B cell (primary cell): Measurements from ENCODE around the gene EIF5A. TPM values are rescaled to one million over a fixed set of nuclear protein-coding genes. Genes with fewer than 3 reads are reported as not detected.

Experiments
- ATAC-seq: fragments of 200-7000 bp; cut with Tn5 transposase; one replicate; pipeline ENCODE4 v1.10.0; 2021; ENCODE audit warnings: low read depth, mild to moderate bottlenecking, moderate number of reproducible peaks, moderate library complexity
- CTCF ChIA-PET: fragments of 350-600 bp; sonication (Branson Sonifier 250); formaldehyde crosslinking; loops from one replicate; lab custom pipeline; 2021; ENCODE audit warnings: antibody characterized with exemption, inconsistent platforms; lab: Charles Lee
- POLR2A ChIA-PET: fragments of 350-600 bp; sonication (Branson Sonifier 250); formaldehyde crosslinking; loops from one replicate; lab custom pipeline; 2021; ENCODE audit warnings: antibody characterized with exemption; lab: Charles Lee
- DNase-seq: peaks from one replicate; pipeline ENCODE4 v3.0.0; 2013
- H2AFZ ChIP-seq: 2 replicates; pipeline ENCODE4 v1.6.1; 2012; ENCODE audit warnings: mild to moderate bottlenecking, low read depth, low read length; ENCODE audit not compliant: insufficient read depth, poor library complexity, severe bottlenecking
- H3K27ac ChIP-seq, 2 donors: 1 replicate in 1 of 2; 2 replicates in 1 of 2; pipeline ENCODE4 v1.5.1; 2012 to 2013; ENCODE audit warnings: low read length in 2 of 2, mild to moderate bottlenecking in 2 of 2, moderate library complexity in 1 of 2
- H3K27me3 ChIP-seq, 4 experiments: fragments of 200-600 bp in 1 of 4; sonication (generic) in 1 of 4; replicated peaks in 1 of 4; 1 replicate in 2 of 4; 2 replicates in 2 of 4; pipeline versions ENCODE4 v1.6.1 to v1.7.0; 2013 to 2016; ENCODE audit warnings: low read length in 3 of 4, mild to moderate bottlenecking in 2 of 4, mixed read lengths in 1 of 4, moderate library complexity in 1 of 4; ENCODE audit not compliant: insufficient read depth in 4 of 4, control insufficient read depth in 3 of 4; ENCODE audit errors: control extremely low read depth in 1 of 4
- H3K36me3 ChIP-seq, 2 experiments: replicated peaks in 1 of 2; 1 replicate in 1 of 2; 2 replicates in 1 of 2; pipeline versions ENCODE4 v1.6.1 to v1.7.1; 2013; ENCODE audit warnings: low read length in 1 of 2; ENCODE audit not compliant: insufficient read depth in 2 of 2, control insufficient read depth in 1 of 2; ENCODE audit errors: control extremely low read depth in 1 of 2, extremely low read depth in 1 of 2
- H3K4me1 ChIP-seq, 2 donors: fragments of 200-600 bp in 1 of 2; sonication (generic) in 1 of 2; 1 replicate in 1 of 2; 2 replicates in 1 of 2; pipeline versions ENCODE4 v1.5.1 to v1.6.1; 2013 to 2017; ENCODE audit warnings: low read length in 2 of 2; ENCODE audit not compliant: control insufficient read depth in 2 of 2, insufficient read depth in 2 of 2
- H3K4me2 ChIP-seq: replicated peaks from 2 replicates; pipeline ENCODE3; 2012; ENCODE audit warnings: mild to moderate bottlenecking, low read depth, low read length; ENCODE audit not compliant: poor library complexity, severe bottlenecking
- H3K4me3 ChIP-seq, 5 experiments: fragments of 200-600 bp in 1 of 5; sonication (generic) in 1 of 5; 1 replicate in 3 of 5; 2 replicates in 2 of 5; pipeline versions ENCODE4 v1.5.1 to v1.7.0; 2011 to 2016; ENCODE audit warnings: low read length in 4 of 5, mild to moderate bottlenecking in 4 of 5, low read depth in 2 of 5, control low read depth in 1 of 5, moderate library complexity in 1 of 5; ENCODE audit not compliant: insufficient read depth in 1 of 5; ENCODE audit errors: control extremely low read depth in 1 of 5, extremely low read depth in 1 of 5
- H3K79me2 ChIP-seq: fragments of 200-600 bp; sonication (generic); one replicate; pipeline ENCODE4 v1.6.0; 2016; ENCODE audit warnings: low read length; ENCODE audit not compliant: control insufficient read depth, insufficient read depth
- H3K9ac ChIP-seq: fragments of 200-600 bp; sonication (generic); 2 replicates; pipeline ENCODE4 v1.6.1; 2017; ENCODE audit warnings: mild to moderate bottlenecking, low read length, moderate library complexity
- H3K9me3 ChIP-seq, 3 donors: one replicate each; pipeline versions ENCODE4 v1.6.1 to v1.7.1; 2013; ENCODE audit warnings: low read length in 2 of 3; ENCODE audit not compliant: control insufficient read depth in 2 of 3, insufficient read depth in 1 of 3; ENCODE audit errors: control extremely low read depth in 1 of 3
- H4K20me1 ChIP-seq: 2 replicates; pipeline ENCODE4 v1.6.0; 2012; ENCODE audit warnings: mild to moderate bottlenecking, low read length; ENCODE audit not compliant: insufficient read depth, control insufficient read depth, poor library complexity, severe bottlenecking
- H3K27ac Mint-ChIP-seq: one replicate; pipeline ENCODE4 v1.8.0; 2021; ENCODE audit warnings: mixed read lengths
- H3K27me3 Mint-ChIP-seq: one replicate; pipeline ENCODE4 v1.8.0; 2021; ENCODE audit warnings: mixed read lengths
- H3K4me1 Mint-ChIP-seq: one replicate; pipeline ENCODE4 v1.8.0; 2021; ENCODE audit warnings: mixed read lengths
- H3K4me3 Mint-ChIP-seq: one replicate; pipeline ENCODE4 v1.8.0; 2021; ENCODE audit warnings: mixed read lengths
- H3K9me3 Mint-ChIP-seq: one replicate; pipeline ENCODE4 v1.8.0; 2022; ENCODE audit warnings: mixed read lengths; ENCODE audit not compliant: insufficient read depth
- CTCF ChIP-seq: fragments of 200-600 bp; IDR thresholded peaks from one replicate; pipeline ENCODE4 v1.8.0; 2022; ENCODE audit warnings: antibody characterized with exemption, mild to moderate bottlenecking
- EZH2 ChIP-seq: IDR thresholded peaks from 2 replicates; pipeline ENCODE4 v1.6.1; 2012; ENCODE audit warnings: borderline replicate concordance, low read depth, mild to moderate bottlenecking, moderate library complexity, low read length; ENCODE audit not compliant: insufficient read depth, poor library complexity, severe bottlenecking
- WGBS: methylation state at CpG from one replicate; pipeline ENCODE4 v1.1.5; 2013; ENCODE audit warnings: missing lambda C conversion rate; ENCODE audit not compliant: insufficient coverage; 5-methylcytosine and 5-hydroxymethylcytosine counted together
- intact Hi-C: fragments of 100-400 bp; cut with micrococcal nuclease; formaldehyde crosslinking; loops from one replicate; pipeline ENCODE4 v1.10.0; 2022
- polyA plus RNA-seq: library from polyadenylated mRNA; depleted of rRNA; stranded (reverse); fragments of >200 nt; gene quantifications from 2 replicates; pipeline ENCODE4 v1.2.3, GENCODE V29; 2012
- total RNA-seq, 2 donors: library from RNA; stranded (reverse); fragments of 120-200 nt in 1 of 2; gene quantifications; 1 replicate in 1 of 2; 2 replicates in 1 of 2; pipeline versions ENCODE4 v1.2.3 to v1.2.4, GENCODE V29; 2013 to 2022

The EIF5A gene
- total and polyA plus RNA-seq, 2 donors (not counting 1 experiment from before 2014, with no cell fraction given) = 233 to 576 TPM

GRCh38 chr17:7315570-7316235 lies 8.3 kb downstream of the EIF5A start:
- peak overlapping the region; percentile 93 for H2AFZ ChIP-seq
- H4K20me1 ChIP-seq = peaks cover 39% of the 10 kb centered on the region
- ChIA-PET POLR2A (interaction anchor here (0.5 to 2.0 kb wide), 8 partner anchors 10 to 279 kb away, joined by 3 to 12 read pairs (median 4); partner anchors contain the start of genes ACAP1, DVL2 and NEURL4), CTCF (interaction anchor here (0.6 to 2.2 kb wide), 5 partner anchors 10 to 29 kb away, joined by 3 to 5 read pairs (median 3); partner anchors contain the start of genes ACAP1 and NEURL4)
- no peaks in the 10 kb centered on the region for H3K27me3 ChIP-seq
- Mint-ChIP-seq H3K4me1 (peaks cover 47% of the 10 kb centered on the region), H3K4me3 (peak overlapping the region; percentile 97), H3K27me3 (no peaks in the 10 kb centered on the region), H3K27ac (peak overlapping the region; percentile 99), H3K9me3 (no peaks in the 10 kb centered on the region)
- H3K9me3 ChIP-seq = no peaks in the 10 kb centered on the region
- H3K79me2 ChIP-seq = peaks cover 45% of the 10 kb centered on the region
- intact Hi-C loops = loop anchor here (1.0 to 2.0 kb wide), 3 partner anchors 8 to 37 kb away; partner anchors contain the start of genes EIF5A, KCTD11 and NEURL4
- ATAC-seq (no peak), DNase-seq (no peak)
- H3K36me3 ChIP-seq = peaks cover 5 to 66% of the 10 kb centered on the region in 2 experiments
- no peak for TF ChIP-seq CTCF
- no peak for TF ChIP-seq EZH2
- H3K4me2 ChIP-seq = peak overlapping the region; percentile 91
- H3K27ac ChIP-seq = peak overlapping the region; percentile 78 to 91
- H3K4me1 ChIP-seq = peaks cover 17 to 39% of the 10 kb centered on the region in 2 donors
- peak overlapping the region; percentile 90 for H3K9ac ChIP-seq
- 38% methylated on average over 28 of the region's 30 CpGs for WGBS
- peak overlapping the region; percentile 35 to 90 (median 82) for H3K4me3 ChIP-seq
